Smooth muscle cell (in vitro differentiated cells): ENCODE data around the gene TBC1D2B. TPM values are rescaled to one million over a fixed set of nuclear protein-coding genes. Genes with fewer than 3 reads are reported as not detected.

Experiments used
- DNase-seq: peaks from one replicate; lab custom pipeline; 2025; ENCODE audit not compliant: unreplicated experiment; lab: John Stamatoyannopoulos, UW
- H2AFZ ChIP-seq: fragments of 200-600 bp; sonication (generic); 2 replicates; pipeline ENCODE4 v1.6.0; 2016; ENCODE audit warnings: antibody characterized with exemption, low read depth, mild to moderate bottlenecking
- H3F3A ChIP-seq: fragments of 200-600 bp; sonication (generic); 2 replicates; pipeline ENCODE4 v1.6.0; 2017; ENCODE audit warnings: antibody characterized with exemption, low read depth
- H3K27ac ChIP-seq: fragments of 200-600 bp; sonication (generic); 2 replicates; pipeline ENCODE4 v1.5.1; 2016; ENCODE audit warnings: low read depth, mild to moderate bottlenecking
- H3K27me3 ChIP-seq: fragments of 200-600 bp; sonication (generic); 2 replicates; pipeline ENCODE4 v1.6.1; 2016; ENCODE audit warnings: low read depth, mild to moderate bottlenecking
- H3K36me3 ChIP-seq: fragments of 200-600 bp; sonication (generic); 2 replicates; pipeline ENCODE4 v1.5.1; 2016; ENCODE audit warnings: low read depth
- H3K4me1 ChIP-seq: fragments of 200-600 bp; sonication (generic); 2 replicates; pipeline ENCODE4 v1.5.1; 2016; ENCODE audit warnings: low read depth
- H3K4me2 ChIP-seq: fragments of 200-600 bp; sonication (generic); 2 replicates; pipeline ENCODE4 v1.6.0; 2016; ENCODE audit warnings: mild to moderate bottlenecking
- H3K4me3 ChIP-seq: fragments of 200-600 bp; sonication (generic); 2 replicates; pipeline ENCODE4 v1.5.1; 2016; ENCODE audit warnings: mild to moderate bottlenecking
- H3K79me2 ChIP-seq: fragments of 200-600 bp; sonication (generic); 2 replicates; pipeline ENCODE4 v1.6.0; 2016; ENCODE audit warnings: low read depth, mild to moderate bottlenecking
- H3K9ac ChIP-seq: fragments of 200-600 bp; sonication (generic); 2 replicates; pipeline ENCODE4 v1.6.0; 2016; ENCODE audit warnings: low read depth
- H3K9me3 ChIP-seq: fragments of 200-600 bp; sonication (generic); replicated peaks from 2 replicates; pipeline ENCODE4 v1.5.1; 2016; ENCODE audit warnings: low read depth
- H4K20me1 ChIP-seq: fragments of 200-600 bp; sonication (generic); 2 replicates; pipeline ENCODE4 v1.6.0; 2016; ENCODE audit warnings: low read depth
- CTCF ChIP-seq: fragments of 200-600 bp; sonication (generic); IDR thresholded peaks from 2 replicates; pipeline ENCODE4 v1.5.1; 2017; ENCODE audit warnings: borderline replicate concordance, mild to moderate bottlenecking, antibody characterized with exemption; ENCODE audit not compliant: insufficient read depth, poor library complexity, severe bottlenecking
- WGBS: methylation state at CpG from one replicate; pipeline ENCODE4 v1.1.7; 2016; ENCODE audit warnings: low lambda C conversion rate; 5-methylcytosine and 5-hydroxymethylcytosine counted together
- polyA plus RNA-seq: library from polyadenylated mRNA; unstranded; fragments of >200 nt; fragmentation: Nextera tagmentation; extraction: Ambion mirVana; gene quantifications from 2 replicates; pipeline ENCODE4 v1.2.1, GENCODE V29; 2016
- total RNA-seq: library from RNA; depleted of rRNA; stranded (reverse); fragments of >200 nt; gene quantifications from 2 replicates; pipeline ENCODE4 v1.2.3, GENCODE V29; 2014

TBC1D2B gene
- total RNA-seq (19.4 and 31.9 TPM in 2 replicates), polyA plus RNA-seq (14.2 and 16.1 TPM in 2 replicates)

GRCh38 chr15:78077053-78077870, at the start of gene TBC1D2B:
Gene TBC1D2B (minus strand): TSS chr15:78077711. CDS start chr15:78077652, 59 bp downstream.
- peaks cover 22% of the 10 kb centered on the region for H3K79me2 ChIP-seq
- no peak for DNase-seq
- H3K4me1 ChIP-seq, result peaks cover 19% of the 10 kb centered on the region
- H3K27me3 ChIP-seq, result no peaks in the 10 kb centered on the region
- peaks cover 22% of the 10 kb centered on the region for H3F3A ChIP-seq
- peak within 1 kb of the TSS; percentile 98 for H2AFZ ChIP-seq
- peak within 1 kb of the TSS; percentile 99 for H3K4me2 ChIP-seq
- peak within 1 kb of the TSS; percentile 44 for H3K9ac ChIP-seq
- WGBS, result 1% methylated on average over 61 of the region's 104 CpGs
- peak within 1 kb of the TSS; percentile 94 for H3K27ac ChIP-seq
- no peaks in the 10 kb centered on the region for H3K36me3 ChIP-seq
- peak within 1 kb of the TSS; percentile 88 for H3K4me3 ChIP-seq
- no peak for TF ChIP-seq CTCF
- no peaks in the 10 kb centered on the region for H3K9me3 ChIP-seq
- H4K20me1 ChIP-seq, result peaks cover 2% of the 10 kb centered on the region

GRCh38 chr15:78125267-78125666, 47.8 kb upstream of the TBC1D2B start:
- WGBS, result 77% methylated on average over 3 of the region's 3 CpGs
- Histone ChIP-seq H3K27me3 (no peaks in the 10 kb centered on the region), H3K27ac (no peak overlapping the region), H3K79me2 (no peaks in the 10 kb centered on the region), H3K4me3 (no peak overlapping the region), H3K9ac (no peak overlapping the region), H3K36me3 (no peaks in the 10 kb centered on the region), H3K9me3 (no peaks in the 10 kb centered on the region), H3K4me2 (no peak overlapping the region), H4K20me1 (no peaks in the 10 kb centered on the region), H3F3A (no peaks in the 10 kb centered on the region), H2AFZ (no peak overlapping the region), H3K4me1 (no peaks in the 10 kb centered on the region)
- no peak for DNase-seq
- no peak for TF ChIP-seq CTCF

- Histone ChIP-seq H3K4me3 (no peak overlapping the region), H3K36me3 (no peaks in the 10 kb centered on the region), H2AFZ (no peak overlapping the region), H3K4me1 (no peaks in the 10 kb centered on the region), H3K9me3 (no peaks in the 10 kb centered on the region), H4K20me1 (no peaks in the 10 kb centered on the region), H3K9ac (no peak overlapping the region), H3K4me2 (no peak overlapping the region), H3K79me2 (no peaks in the 10 kb centered on the region), H3F3A (no peaks in the 10 kb centered on the region), H3K27ac (no peak overlapping the region), H3K27me3 (no peaks in the 10 kb centered on the region)
- no peak for TF ChIP-seq CTCF
- DNase-seq, result no peak
- WGBS, result 79% methylated on average over 5 of the region's 5 CpGs
Observed at GRCh38 chr15:78120523-78120922, 43.0 kb upstream of the TBC1D2B start.
